Psoas muscle (tissue), 8 donors: ENCODE results near the gene DENND4C. TPM values are rescaled to one million over a fixed set of nuclear protein-coding genes. Genes with fewer than 3 reads are reported as not detected.

Experiments
- ATAC-seq, 4 donors: fragments of 200-7000 bp; cut with Tn5 transposase; one replicate each; pipeline ENCODE4 v1.9.1; 2020; ENCODE audit warnings: moderate library complexity in 3 of 4, mild to moderate bottlenecking in 2 of 4
- DNase-seq, 2 donors: peaks; one replicate each; pipeline ENCODE4 v3.0.0-alpha.2; 2020
- H3K27ac ChIP-seq: fragments of 200-600 bp; one replicate; pipeline ENCODE4 v1.8.0; 2022
- H3K27me3 ChIP-seq, 3 donors: fragments of 200-600 bp in 1 of 3; one replicate each; pipeline versions ENCODE4 v1.6.1 to v1.8.0; 2013 to 2022; ENCODE audit warnings: low read length in 2 of 3, mild to moderate bottlenecking in 2 of 3, moderate library complexity in 1 of 3; ENCODE audit not compliant: insufficient read depth in 3 of 3
- H3K36me3 ChIP-seq, 2 donors: fragments of 200-600 bp in 1 of 2; one replicate each; pipeline versions ENCODE4 v1.6.1 to v1.8.0; 2013 to 2022; ENCODE audit warnings: low read depth in 1 of 2, mild to moderate bottlenecking in 1 of 2, moderate library complexity in 1 of 2; ENCODE audit not compliant: insufficient read depth in 1 of 2
- H3K4me1 ChIP-seq: fragments of 200-600 bp; one replicate; pipeline ENCODE4 v1.8.0; 2022
- H3K4me3 ChIP-seq: fragments of 200-600 bp; one replicate; pipeline ENCODE4 v1.8.0; 2022; ENCODE audit warnings: mild to moderate bottlenecking
- H3K9me3 ChIP-seq: fragments of 200-600 bp; one replicate; pipeline ENCODE4 v1.8.0; 2022
- WGBS, 3 donors: extraction: QIAGEN DNeasy Blood & Tissue Kit; methylation state at CpG; one replicate each; pipeline versions ENCODE4 v1.1.6 to v1.1.7; 2013; 5-methylcytosine and 5-hydroxymethylcytosine counted together
- intact Hi-C, 2 donors: fragments of 100-400 bp; cut with DNase I; formaldehyde crosslinking; loops; one replicate each; pipeline versions ENCODE4 v1.11.0 to v1.14.2; 2022
- polyA plus RNA-seq, 3 donors: library from polyadenylated mRNA; stranded (reverse); fragments of 200-250 nt; gene quantifications; one replicate each; pipeline ENCODE4 v1.2.3, GENCODE V29; 2013
- total RNA-seq, 4 donors: library from RNA; stranded (reverse); fragmentation: NEBNext Ultra II Directional in 2 of 4; extraction: Animal tissue kit (Norgen Biotek cat#: 25700) in 2 of 4; gene quantifications; one replicate each; pipeline versions ENCODE4 v1.2.1 to v1.2.4, GENCODE V29; 2021 to 2023
- TF ChIP-seq, protein P1 (sequence below): fragments of 200-600 bp; IDR thresholded peaks from one replicate; pipeline ENCODE4 v1.8.0; 2022; ENCODE audit warnings: antibody characterized with exemption
- donor health status: healthy with polysubstance abuse.
- donor health status: DM: no; HTN: no; CAD: no; lungs with moderate emphysema.
- donor health status: Bipolar disorder and iron deficiency.
- donor health status: healthy.
- donor health status: DM: yes; HTN: yes; CAD: no.
- donor health status: DM: no; HTN: no; CAD: no.
- donor health status: DM: no; HTN: no; CAD: no.
- donor health status: DM: yes; HTN: yes; CAD: no.

DENND4C gene
- total and polyA plus RNA-seq, 7 donors = 5.6 to 16.4 (median 12.2) TPM

DNA sequence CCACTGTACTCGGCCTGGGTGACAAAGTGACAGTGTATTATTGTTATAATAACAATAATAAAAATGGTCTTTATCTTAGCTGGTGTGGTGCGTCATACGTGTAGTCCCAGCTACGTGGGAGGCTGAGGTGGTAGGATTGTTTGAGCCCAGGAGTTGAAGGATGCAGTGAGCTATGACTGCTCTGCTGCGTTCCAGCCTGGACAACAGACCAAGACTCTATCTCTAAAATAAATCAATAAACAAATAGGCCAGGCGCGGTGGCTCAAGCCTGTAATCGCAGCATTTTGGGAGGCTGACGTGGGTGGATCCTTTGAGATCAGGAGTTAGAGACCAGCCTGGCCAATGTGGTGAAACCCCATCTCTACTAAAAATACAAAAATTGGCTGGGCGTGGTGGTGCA lies 9.2 kb upstream of the DENND4C start:
- H3K27ac ChIP-seq = no peak overlapping the region
- H3K36me3 ChIP-seq = no peaks in the 10 kb centered on the region
- no peaks in the 10 kb centered on the region for H3K27me3 ChIP-seq
- DNase-seq (no peak), ATAC-seq (no peak)
- H3K4me3 ChIP-seq = no peak overlapping the region
- 81 to 99% (median 86%) methylated on average over 10 of the region's 10 CpGs for WGBS, 3 donors
- TF ChIP-seq, protein P1, sequence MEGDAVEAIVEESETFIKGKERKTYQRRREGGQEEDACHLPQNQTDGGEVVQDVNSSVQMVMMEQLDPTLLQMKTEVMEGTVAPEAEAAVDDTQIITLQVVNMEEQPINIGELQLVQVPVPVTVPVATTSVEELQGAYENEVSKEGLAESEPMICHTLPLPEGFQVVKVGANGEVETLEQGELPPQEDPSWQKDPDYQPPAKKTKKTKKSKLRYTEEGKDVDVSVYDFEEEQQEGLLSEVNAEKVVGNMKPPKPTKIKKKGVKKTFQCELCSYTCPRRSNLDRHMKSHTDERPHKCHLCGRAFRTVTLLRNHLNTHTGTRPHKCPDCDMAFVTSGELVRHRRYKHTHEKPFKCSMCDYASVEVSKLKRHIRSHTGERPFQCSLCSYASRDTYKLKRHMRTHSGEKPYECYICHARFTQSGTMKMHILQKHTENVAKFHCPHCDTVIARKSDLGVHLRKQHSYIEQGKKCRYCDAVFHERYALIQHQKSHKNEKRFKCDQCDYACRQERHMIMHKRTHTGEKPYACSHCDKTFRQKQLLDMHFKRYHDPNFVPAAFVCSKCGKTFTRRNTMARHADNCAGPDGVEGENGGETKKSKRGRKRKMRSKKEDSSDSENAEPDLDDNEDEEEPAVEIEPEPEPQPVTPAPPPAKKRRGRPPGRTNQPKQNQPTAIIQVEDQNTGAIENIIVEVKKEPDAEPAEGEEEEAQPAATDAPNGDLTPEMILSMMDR = no peak
- intact Hi-C loops = loop anchor here in 1 of 2 donors (5.0 kb wide), 1 partner anchor 39 kb away; no protein-coding TSS in a partner anchor
- no peaks in the 10 kb centered on the region for H3K9me3 ChIP-seq
- no peaks in the 10 kb centered on the region for H3K4me1 ChIP-seq

DNA sequence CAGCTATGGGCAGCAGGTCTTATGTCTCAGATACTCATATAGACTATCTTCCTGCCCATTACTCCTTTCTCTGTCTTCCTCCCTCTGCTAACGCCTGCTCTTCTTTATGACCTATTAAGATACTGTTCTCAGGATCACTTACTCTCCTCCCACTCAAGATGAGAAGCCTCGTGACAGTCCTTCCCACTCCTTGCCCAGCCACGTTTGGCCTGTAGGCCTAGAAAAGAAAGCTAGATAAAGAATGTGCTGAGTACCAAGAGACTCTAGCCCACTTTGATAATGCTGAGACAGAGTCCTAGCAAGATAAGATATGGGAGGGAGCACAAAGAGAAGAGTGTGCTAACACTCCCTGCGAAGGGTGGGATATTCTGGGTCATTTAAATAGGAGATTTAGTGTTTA lies 6.8 kb upstream of the DENND4C start:
- Histone ChIP-seq H3K36me3 (no peaks in the 10 kb centered on the region), H3K4me1 (no peaks in the 10 kb centered on the region), H3K9me3 (no peaks in the 10 kb centered on the region), H3K4me3 (no peak overlapping the region), H3K27me3 (no peaks in the 10 kb centered on the region), H3K27ac (no peak overlapping the region)
- TF ChIP-seq, protein P1 = no peak
- DNase-seq (no peak), ATAC-seq (no peak)
- WGBS, 3 donors = 65 to 83% (median 77%) methylated on average over 4 of the region's 4 CpGs
- intact Hi-C loops = loop anchor here in 1 of 2 donors (5.0 kb wide), 1 partner anchor 41 kb away; no protein-coding TSS in a partner anchor

DNA sequence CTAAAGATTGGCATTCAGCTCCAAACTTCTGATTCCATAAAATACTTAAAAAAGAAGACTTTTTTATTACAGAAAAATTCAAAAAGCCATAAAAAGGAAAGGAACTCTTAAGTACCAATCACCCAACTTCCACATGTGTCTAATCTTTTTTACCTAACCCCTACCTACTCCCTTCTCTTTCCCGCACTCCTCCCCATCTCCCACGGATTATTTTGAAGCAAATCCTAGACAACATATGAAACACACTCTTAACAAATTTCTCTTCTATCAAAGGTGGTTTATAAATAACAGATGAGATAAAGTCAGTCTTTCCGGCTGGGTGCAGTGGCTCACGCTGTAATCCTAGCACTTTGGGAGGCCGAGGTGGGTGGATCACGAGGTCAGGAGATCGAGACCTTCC lies 5.9 kb upstream of the DENND4C start:
- TF ChIP-seq, protein P1 = no peak
- Histone ChIP-seq H3K27ac (no peak overlapping the region), H3K27me3 (no peaks in the 10 kb centered on the region), H3K4me3 (no peak overlapping the region), H3K9me3 (no peaks in the 10 kb centered on the region), H3K4me1 (no peaks in the 10 kb centered on the region), H3K36me3 (no peaks in the 10 kb centered on the region)
- 87 to 93% (median 88%) methylated on average over 7 of the region's 7 CpGs for WGBS, 3 donors
- no peak for ATAC-seq
- intact Hi-C loops = loop anchor here in 1 of 2 donors (5.0 kb wide), 1 partner anchor 42 kb away; no protein-coding TSS in a partner anchor
- no peak for DNase-seq

DNA sequence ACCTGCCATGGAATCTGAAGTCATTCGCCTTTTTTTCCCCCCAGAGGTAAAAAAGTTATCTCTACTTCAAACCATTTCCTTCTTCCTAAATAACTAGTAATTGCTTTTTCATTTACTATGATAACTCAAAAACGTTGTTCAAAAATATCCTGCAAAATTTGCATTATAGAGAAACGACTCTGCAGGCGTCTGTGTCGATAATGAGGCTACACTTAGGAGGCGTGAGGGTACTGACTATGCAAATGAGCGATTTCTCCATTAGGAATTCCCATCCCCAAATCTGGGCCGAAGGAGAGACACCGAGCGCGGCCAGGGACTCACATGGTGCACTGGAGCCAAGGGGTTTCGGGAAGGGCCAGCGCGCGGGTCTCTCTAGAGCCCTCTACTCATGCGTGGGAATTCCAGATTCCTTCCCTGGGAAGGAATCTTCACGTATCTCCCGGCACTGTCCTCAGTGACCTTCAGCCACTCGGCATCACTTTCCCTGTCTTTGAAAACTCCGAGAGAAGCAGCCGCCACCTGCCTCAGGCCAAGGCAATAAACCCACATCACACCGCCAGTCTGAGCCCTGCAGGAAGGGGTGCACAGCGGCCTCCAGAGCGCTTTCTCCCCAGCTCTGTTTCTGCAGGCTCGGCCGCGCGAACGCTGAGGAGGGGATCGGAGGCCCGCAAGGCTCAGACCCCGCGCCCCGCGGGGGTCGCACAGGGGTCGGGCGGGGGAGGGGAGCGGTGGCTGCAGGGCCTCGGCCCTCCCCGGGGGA lies 718 bp upstream of the DENND4C start:
- peaks cover 20% of the 10 kb centered on the region for H3K4me1 ChIP-seq
- intact Hi-C loops = loop anchor here in 1 of 2 donors (5.0 to 10.0 kb wide), 4 partner anchors 102 to 235 kb away; partner anchors contain the start of genes HAUS6 and PLIN2
- TF ChIP-seq, protein P1 = no peak
- WGBS, 3 donors = 2 to 5% (median 2%) methylated on average over 31 to 41 of the region's 41 CpGs
- no peaks in the 10 kb centered on the region for H3K27me3 ChIP-seq
- no peaks in the 10 kb centered on the region for H3K36me3 ChIP-seq
- peak overlapping the region; percentile 100 for H3K4me3 ChIP-seq
- ATAC-seq (peak; percentile 57 to 74 (median 66)), DNase-seq (no peak)
- peak overlapping the region; percentile 97 for H3K27ac ChIP-seq
- H3K9me3 ChIP-seq = no peaks in the 10 kb centered on the region
